ENCODE data around the gene SPATA31D1. TPM values are rescaled to one million over a fixed set of nuclear protein-coding genes. Genes with fewer than 3 reads are reported as not detected.

Gene SPATA31D1
- total RNA-seq, 2 donors from 2014 or later, result not detected

GRCh38 chr9:82038897-82039296 lies 50.3 kb downstream of the SPATA31D1 start:
- TF ChIP-seq POLR2A (IDR thresholded peaks at IDR 0.05), result no peak
- TF ChIP-seq, protein P1, sequence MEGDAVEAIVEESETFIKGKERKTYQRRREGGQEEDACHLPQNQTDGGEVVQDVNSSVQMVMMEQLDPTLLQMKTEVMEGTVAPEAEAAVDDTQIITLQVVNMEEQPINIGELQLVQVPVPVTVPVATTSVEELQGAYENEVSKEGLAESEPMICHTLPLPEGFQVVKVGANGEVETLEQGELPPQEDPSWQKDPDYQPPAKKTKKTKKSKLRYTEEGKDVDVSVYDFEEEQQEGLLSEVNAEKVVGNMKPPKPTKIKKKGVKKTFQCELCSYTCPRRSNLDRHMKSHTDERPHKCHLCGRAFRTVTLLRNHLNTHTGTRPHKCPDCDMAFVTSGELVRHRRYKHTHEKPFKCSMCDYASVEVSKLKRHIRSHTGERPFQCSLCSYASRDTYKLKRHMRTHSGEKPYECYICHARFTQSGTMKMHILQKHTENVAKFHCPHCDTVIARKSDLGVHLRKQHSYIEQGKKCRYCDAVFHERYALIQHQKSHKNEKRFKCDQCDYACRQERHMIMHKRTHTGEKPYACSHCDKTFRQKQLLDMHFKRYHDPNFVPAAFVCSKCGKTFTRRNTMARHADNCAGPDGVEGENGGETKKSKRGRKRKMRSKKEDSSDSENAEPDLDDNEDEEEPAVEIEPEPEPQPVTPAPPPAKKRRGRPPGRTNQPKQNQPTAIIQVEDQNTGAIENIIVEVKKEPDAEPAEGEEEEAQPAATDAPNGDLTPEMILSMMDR (IDR thresholded peaks at IDR 0.05), result no peak
- ATAC-seq (no peak), DNase-seq (no peak)
- H3K4me3 ChIP-seq, result no peak overlapping the region
- H3K36me3 ChIP-seq (replicated peaks in 1 of 2; ENCODE audit: insufficient read depth in 1 of 2, low read depth in 2 of 2), result no peaks in the 10 kb centered on the region
- intact Hi-C loops (cut with DNase I), result no loop called here
- H3K4me1 ChIP-seq, result no peaks in the 10 kb centered on the region
- H3K27me3 ChIP-seq, result no peaks in the 10 kb centered on the region
- no peaks in the 10 kb centered on the region for H3K9me3 ChIP-seq
- 61 to 62% methylated on average over 2 of the region's 2 CpGs for WGBS, 2 donors
- H3K27ac ChIP-seq, result no peak overlapping the region

Other genes with a start within 250 kb of the SPATA31D1 start
- not detected for gene SPATA31D4, start 60.3 kb upstream of the SPATA31D1 start, total RNA-seq
- gene SPATA31D3, start 45.3 kb upstream of the SPATA31D1 start, total RNA-seq, result not detected